ENCODE measurements around the gene RFTN1.

Gene RFTN1

GRCh38 chr3:16409032-16409431, 104.5 kb downstream of the RFTN1 start:
- H3K79me2 ChIP-seq (ENCODE audit: control insufficient read depth, low read length), result peaks cover 95% of the 10 kb centered on the region
- no peak overlapping the region for H3K27ac ChIP-seq (ENCODE audit: low read depth, low read length)
- H3K9me2 ChIP-seq (replicated peaks; ENCODE audit: control insufficient read depth, low read length), result no peaks in the 10 kb centered on the region
- TF ChIP-seq EZH2phosphoT487 (IDR thresholded peaks at IDR 0.05; ENCODE audit: borderline replicate concordance, low read length) (no peak), CTCF (IDR thresholded peaks at IDR 0.05; ENCODE audit: low read depth, low read length, poor library complexity, severe bottlenecking) (no peak)
- H3K4me1 ChIP-seq (ENCODE audit: control insufficient read depth, low read length), result peaks cover 89% of the 10 kb centered on the region
- no peaks in the 10 kb centered on the region for H3K27me3 ChIP-seq (ENCODE audit: control insufficient read depth, low read length)
- peaks cover 35% of the 10 kb centered on the region for H3F3A ChIP-seq (ENCODE audit: control insufficient read depth, insufficient read depth)
- no peak overlapping the region for H3K4me3 ChIP-seq (ENCODE audit: low read length)
- peaks cover 94% of the 10 kb centered on the region for H3K36me3 ChIP-seq (ENCODE audit: control insufficient read depth, low read length)
- peaks cover 7% of the 10 kb centered on the region; the same call in 1 of the 2 replicates for H4K20me1 ChIP-seq (ENCODE audit: control insufficient read depth, insufficient read depth, low read depth, low read length)
- no peaks in the 10 kb centered on the region for H3K9me3 ChIP-seq (ENCODE audit: control insufficient read depth, insufficient read depth, low read length)
- H3K4me2 ChIP-seq (ENCODE audit: low read length), result no peak overlapping the region

GRCh38 chr3:16407366-16407765, 106.1 kb downstream of the RFTN1 start:
- no peak overlapping the region for H3K4me2 ChIP-seq (ENCODE audit: low read length)
- TF ChIP-seq EZH2phosphoT487 (IDR thresholded peaks at IDR 0.05; ENCODE audit: borderline replicate concordance, low read length) (no peak), CTCF (IDR thresholded peaks at IDR 0.05; ENCODE audit: low read depth, low read length, poor library complexity, severe bottlenecking) (no peak)
- H3K36me3 ChIP-seq (ENCODE audit: control insufficient read depth, low read length), result peaks cover 87% of the 10 kb centered on the region
- peaks cover 33% of the 10 kb centered on the region for H3F3A ChIP-seq (ENCODE audit: control insufficient read depth, insufficient read depth)
- H3K4me1 ChIP-seq (ENCODE audit: control insufficient read depth, low read length), result peaks cover 81% of the 10 kb centered on the region
- H3K27ac ChIP-seq (ENCODE audit: low read depth, low read length), result peak overlapping the region; percentile 47
- no peak overlapping the region for H3K4me3 ChIP-seq (ENCODE audit: low read length)
- no peaks in the 10 kb centered on the region for H3K9me3 ChIP-seq (ENCODE audit: control insufficient read depth, insufficient read depth, low read length)
- H4K20me1 ChIP-seq (ENCODE audit: control insufficient read depth, insufficient read depth, low read depth, low read length), result peaks cover 9% of the 10 kb centered on the region; the same call in 1 of the 2 replicates
- peaks cover 88% of the 10 kb centered on the region for H3K79me2 ChIP-seq (ENCODE audit: control insufficient read depth, low read length)
- H3K27me3 ChIP-seq (ENCODE audit: control insufficient read depth, low read length), result no peaks in the 10 kb centered on the region
- H3K9me2 ChIP-seq (replicated peaks; ENCODE audit: control insufficient read depth, low read length), result no peaks in the 10 kb centered on the region

- H4K20me1 ChIP-seq (ENCODE audit: control insufficient read depth, insufficient read depth, low read depth, low read length), result peaks cover 16% of the 10 kb centered on the region; the same call in 1 of the 2 replicates
- H3K9me2 ChIP-seq (replicated peaks; ENCODE audit: control insufficient read depth, low read length), result no peaks in the 10 kb centered on the region
- H3K36me3 ChIP-seq (ENCODE audit: control insufficient read depth, low read length), result peaks cover 87% of the 10 kb centered on the region
- peaks cover 26% of the 10 kb centered on the region for H3F3A ChIP-seq (ENCODE audit: control insufficient read depth, insufficient read depth)
- H3K4me1 ChIP-seq (ENCODE audit: control insufficient read depth, low read length), result peaks cover 81% of the 10 kb centered on the region
- peak overlapping the region; percentile 47 for H3K27ac ChIP-seq (ENCODE audit: low read depth, low read length)
- no peaks in the 10 kb centered on the region for H3K9me3 ChIP-seq (ENCODE audit: control insufficient read depth, insufficient read depth, low read length)
- H3K27me3 ChIP-seq (ENCODE audit: control insufficient read depth, low read length), result no peaks in the 10 kb centered on the region
- H3K4me2 ChIP-seq (ENCODE audit: low read length), result no peak overlapping the region
- peaks cover 88% of the 10 kb centered on the region for H3K79me2 ChIP-seq (ENCODE audit: control insufficient read depth, low read length)
- TF ChIP-seq CTCF (IDR thresholded peaks at IDR 0.05; ENCODE audit: low read depth, low read length, poor library complexity, severe bottlenecking), result no peak
- TF ChIP-seq EZH2phosphoT487 (IDR thresholded peaks at IDR 0.05; ENCODE audit: borderline replicate concordance, low read length), result no peak
- no peak overlapping the region for H3K4me3 ChIP-seq (ENCODE audit: low read length)
These were observed 106.9 kb downstream of the RFTN1 start for GRCh38 chr3:16406579-16406978.

Data from DOHH2 (cell line).